GM20431 (cell line): ENCODE results near the gene KCNT1.

Experiments
- in situ Hi-C: fragments of 300-500 bp; cut with MseI, MboI; formaldehyde crosslinking; loops from one replicate; pipeline ENCODE4 v1.15.0; 2020; ENCODE audit warnings: low sequenced_read_pairs; ENCODE audit not compliant: unreplicated experiment

The KCNT1 gene

GRCh38 chr9:135718616-135719015 lies 16.6 kb downstream of the KCNT1 start:
- in situ Hi-C loops, result no loop called here

DNA sequence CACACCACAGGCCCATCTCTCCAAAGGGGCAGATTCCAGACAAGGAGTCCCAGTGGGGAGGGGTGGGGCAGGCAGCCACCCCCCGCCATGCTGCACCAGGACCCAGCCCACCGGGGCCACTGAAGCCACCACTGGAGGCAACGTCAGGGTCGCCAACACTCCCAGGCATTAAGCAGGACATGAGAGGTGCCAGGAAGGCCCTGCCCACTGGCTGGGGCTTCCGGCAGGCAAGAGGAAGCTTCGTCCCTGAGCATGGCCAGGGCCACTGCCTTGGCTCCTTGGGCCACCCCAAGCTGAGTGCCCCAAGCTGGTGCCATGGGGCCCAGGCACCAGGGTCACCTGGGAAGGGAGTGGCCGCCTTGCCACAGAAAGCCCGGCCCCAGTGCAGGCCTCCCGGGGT lies 17.5 kb downstream of the KCNT1 start:
- in situ Hi-C loops, result no loop called here

DNA sequence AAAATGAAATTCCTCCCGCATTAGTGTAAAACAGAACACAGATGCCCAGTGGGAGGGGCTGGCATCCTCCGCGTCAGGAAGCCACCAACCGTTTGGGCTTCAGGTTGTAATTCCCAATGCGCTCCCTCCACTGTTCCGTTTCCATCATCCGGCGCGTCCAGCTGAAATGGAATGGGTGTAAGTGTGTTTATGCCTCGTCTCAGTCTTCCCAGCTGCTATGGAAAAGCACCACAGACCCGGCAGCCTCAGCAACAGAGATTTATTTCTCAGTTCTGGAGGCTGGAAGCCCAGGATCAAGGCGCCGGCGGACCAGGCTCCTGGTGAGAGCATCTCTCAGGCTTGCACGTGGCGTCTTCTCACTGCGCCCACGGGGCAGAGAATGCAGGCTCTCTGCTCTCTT lies 20.4 kb downstream of the KCNT1 start:
- in situ Hi-C loops, result no loop called here

- in situ Hi-C loops, result no loop called here
Measured at GRCh38 chr9:135724186-135724787, 22.3 kb downstream of the KCNT1 start.

DNA sequence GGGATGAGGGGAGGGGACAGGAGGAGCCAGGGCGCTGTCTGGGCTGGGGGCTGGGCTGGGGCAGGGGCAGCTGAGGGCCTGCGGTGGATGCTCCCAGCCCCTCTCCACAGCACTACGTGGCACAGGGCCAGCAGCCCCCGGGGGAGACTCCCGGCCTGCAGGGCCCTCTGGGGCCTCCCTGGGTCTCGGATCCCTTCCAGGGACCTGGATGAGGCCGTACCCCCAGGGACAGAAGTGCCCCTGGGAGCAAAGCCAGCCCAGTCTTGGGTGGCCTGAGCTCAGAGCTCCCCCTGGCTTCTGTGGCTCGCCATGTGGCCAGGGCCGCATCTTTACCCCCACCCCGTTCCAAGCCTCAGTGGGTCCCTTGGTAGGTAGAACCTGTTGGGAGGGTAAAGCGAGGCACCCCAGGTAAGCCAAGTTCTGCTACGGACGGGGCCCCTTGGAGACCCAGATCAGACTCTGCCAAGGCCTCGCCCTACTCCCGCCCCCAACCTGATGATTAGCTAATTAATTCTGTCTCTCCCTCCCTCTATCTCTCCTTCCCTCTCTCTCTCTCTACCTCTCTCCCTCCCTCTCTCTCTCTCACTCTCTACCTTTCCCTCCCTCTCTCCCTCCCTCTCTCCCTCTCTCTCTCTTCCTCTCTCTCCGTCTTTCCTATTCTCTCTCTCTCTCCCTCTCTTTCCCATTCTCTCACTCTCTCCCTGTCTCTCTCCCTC lies 24.3 kb downstream of the KCNT1 start:
- in situ Hi-C loops, result no loop called here

DNA sequence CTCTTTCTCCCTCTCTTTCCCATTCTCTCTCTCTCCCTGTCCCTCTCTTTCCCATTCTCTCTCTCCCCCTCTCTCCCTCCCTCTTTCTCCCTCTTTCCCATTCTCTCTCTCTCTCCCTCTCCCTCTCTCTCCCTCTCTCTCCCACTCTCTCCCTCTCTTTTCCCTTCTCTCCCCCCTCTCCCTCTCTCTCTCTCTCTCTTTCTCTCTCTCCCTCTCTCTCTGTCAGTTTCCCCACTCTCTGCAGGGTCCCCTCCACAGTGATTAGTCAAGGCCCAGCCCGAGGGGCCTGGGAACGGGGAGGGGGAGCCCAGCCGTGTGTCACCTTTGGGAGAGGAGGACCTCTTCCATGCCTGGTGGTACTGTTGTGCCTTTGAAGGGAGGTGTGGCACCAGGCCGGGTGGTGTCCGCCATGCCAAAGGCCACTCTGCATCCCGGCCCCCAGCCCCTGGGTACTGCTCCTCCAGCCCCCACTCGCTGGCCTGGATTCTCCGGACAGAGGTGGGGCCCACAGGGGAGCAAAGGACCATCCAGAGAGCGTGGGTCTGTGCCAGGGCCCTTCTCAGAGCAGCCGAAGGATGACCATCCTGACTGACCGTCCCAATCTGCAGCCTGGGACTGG lies 25.4 kb downstream of the KCNT1 start:
- in situ Hi-C loops, result no loop called here

- in situ Hi-C loops, result no loop called here
Measured at GRCh38 chr9:135728436-135729110, 26.6 kb downstream of the KCNT1 start.

GRCh38 chr9:135729480-135729879 lies 27.5 kb downstream of the KCNT1 start:
- in situ Hi-C loops, result no loop called here

- in situ Hi-C loops, result no loop called here
Measured at GRCh38 chr9:135731454-135731853, 29.5 kb downstream of the KCNT1 start.

DNA sequence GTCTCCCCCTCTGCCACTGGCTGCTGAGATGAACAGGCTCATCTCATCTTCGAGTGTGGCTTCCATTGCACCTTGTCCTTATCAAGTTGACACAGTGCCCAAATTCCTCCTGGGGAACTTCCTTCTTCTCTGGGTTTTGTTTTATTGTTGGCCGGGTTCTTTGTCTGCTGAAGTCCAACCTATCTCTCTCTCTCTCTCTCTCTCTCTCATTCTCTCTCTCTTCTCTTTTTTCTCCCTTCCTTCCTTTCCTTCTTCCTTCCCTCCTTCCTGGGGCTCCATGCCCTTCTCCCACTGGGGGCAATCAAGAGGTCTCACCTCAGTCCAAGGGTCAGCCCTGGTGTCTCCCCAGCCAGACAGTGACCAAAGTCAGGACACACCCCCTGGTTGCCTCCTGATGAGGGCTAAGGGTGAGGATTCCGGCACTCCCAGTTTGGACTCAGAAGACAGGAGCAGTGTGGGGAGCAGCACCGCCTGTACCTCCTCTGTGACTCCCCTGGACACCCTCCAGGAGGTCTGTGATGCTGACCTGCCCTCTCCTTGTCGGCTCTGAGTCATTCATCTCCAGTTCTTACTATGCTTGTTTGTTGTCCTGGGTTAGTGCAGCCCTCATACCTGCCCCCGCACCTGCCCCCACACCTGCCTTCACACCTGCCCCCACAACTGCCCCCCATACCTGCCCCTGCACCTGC lies 30.7 kb downstream of the KCNT1 start:
- in situ Hi-C loops, result no loop called here

- in situ Hi-C loops, result no loop called here
Measured at GRCh38 chr9:135734616-135735144, 32.7 kb downstream of the KCNT1 start.

DNA sequence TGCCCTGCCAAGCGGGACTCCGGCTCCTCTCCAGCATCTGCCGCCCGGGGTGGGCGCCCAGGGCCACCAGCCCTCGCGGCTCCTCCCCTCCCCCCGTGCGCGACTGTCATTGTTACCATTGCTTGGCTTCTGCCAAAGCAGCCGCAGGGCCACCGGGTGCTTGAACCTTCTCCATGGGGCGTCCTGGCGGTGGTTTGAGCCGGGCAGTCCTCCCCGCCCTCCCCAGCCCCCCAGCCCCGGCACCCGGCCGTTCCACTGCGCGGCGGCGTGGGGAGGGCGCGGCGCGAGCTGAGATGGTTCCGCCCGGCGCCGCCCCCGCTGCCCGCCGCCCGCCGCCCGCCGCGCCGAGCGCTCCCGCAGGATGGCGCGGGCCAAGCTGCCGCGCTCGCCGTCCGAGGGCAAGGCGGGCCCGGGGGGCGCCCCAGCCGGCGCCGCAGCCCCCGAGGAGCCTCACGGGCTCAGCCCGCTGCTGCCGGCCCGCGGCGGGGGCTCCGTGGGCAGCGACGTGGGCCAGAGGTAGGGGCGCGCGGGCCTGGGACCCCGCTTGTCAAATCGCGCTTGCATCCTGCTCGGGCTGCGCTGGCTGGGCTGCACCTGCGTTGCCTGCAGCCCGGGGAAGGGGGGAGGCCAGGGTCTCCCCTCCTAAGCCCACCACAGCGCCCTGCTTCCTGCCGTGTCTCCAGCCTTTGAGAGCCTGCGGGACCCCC lies 34.4 kb downstream of the KCNT1 start:
- in situ Hi-C loops, result no loop called here

DNA sequence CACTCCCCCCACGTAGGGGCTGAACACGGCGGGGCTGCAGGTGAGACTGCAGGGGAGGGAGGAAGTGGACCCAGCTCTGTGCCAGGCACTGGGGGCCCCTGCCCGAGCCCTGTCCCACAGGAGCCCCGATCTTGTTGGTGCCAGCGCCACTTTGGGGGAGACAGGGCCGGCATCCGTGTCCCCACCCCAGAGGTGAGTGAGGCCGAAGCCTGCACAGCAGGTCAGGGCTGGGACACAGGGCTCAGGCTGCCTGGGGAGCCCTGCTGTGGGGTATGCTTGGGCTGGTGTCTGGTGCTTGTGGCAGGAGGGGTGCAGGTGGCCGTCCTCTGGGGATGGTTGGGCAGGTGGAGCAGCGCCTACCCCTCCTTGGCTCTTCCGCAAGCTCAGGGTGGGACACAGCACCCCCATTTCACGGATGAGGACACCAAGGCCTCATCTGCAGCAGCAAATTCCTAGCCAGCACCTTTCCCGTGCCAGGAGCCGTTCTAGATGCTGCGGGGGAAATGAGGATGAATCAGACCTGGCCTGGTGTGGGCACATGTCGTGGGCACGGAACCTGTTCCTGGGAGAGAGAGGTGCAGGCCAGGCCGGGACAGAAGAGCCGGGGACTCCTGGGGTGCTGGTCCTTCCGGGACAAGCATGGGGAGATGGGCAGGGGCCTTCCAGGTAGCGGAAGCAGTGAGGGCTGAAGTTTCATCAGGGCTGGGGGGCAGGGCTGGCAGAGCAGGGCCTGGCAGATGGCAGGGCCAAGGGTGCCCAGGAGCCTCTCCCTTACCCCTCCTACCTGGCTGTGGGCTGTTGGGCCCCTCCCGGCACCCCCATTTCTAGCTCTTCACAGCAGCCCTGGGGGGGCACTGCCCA lies 35.2 kb downstream of the KCNT1 start:
- in situ Hi-C loops, result no loop called here

GRCh38 chr9:135737840-135738521 lies 36.0 kb downstream of the KCNT1 start:
- in situ Hi-C loops, result no loop called here

- in situ Hi-C loops, result no loop called here
Measured at GRCh38 chr9:135739271-135740220, 37.6 kb downstream of the KCNT1 start.

DNA sequence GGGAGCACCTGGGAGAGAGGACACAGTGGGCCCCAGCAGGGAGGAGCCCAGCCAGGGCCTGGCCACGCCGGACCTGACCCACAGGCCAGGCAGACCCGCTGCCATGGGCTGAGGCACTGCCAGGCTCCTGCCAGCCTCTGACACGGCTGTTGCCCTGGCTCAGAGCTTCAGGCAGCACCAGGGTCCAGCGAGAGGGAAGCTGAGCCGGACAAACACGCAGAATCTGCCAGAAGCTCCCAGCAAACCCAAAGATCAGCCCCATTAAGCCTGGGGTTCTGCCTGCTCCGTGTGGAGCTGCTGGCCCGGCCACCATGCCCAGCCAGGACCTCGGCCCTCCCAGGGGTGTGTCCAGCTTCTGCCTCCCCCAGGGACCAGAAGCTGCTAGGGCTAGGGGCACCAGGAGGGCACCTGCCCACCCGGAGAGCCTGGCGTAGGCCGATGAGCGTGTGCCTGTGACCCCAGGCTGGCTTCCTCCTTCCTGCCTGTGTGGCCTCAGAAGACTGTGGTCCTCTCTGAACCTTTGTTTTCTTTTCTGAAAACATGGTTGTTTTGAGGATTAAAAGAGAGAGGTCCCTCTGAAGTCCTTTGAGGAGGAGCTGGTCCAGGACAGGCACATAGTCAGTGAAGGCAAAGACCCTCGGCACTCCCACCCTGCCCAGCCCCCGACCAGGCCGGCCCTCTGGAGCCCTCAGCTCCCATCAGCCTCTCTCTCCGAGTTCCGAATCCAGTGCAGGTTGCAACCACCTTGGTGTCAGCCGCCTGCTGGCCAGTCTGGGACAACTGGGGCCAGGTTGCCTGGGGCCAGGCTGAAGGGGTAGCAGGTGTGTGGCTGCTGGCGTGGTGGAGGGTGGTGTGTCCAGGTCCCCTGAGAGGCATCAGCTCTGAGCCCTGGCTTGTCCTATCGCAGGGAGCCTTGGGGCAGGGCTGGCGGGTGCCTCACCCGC lies 39.6 kb downstream of the KCNT1 start:
- in situ Hi-C loops, result no loop called here
